HG03135 (cell line): ENCODE measurements around the gene CXCL3.

Experiments
- ATAC-seq: cut with Tn5 transposase; IDR thresholded peaks from one replicate; pipeline ENCODE4 v1.9.1; 2021; ENCODE audit warnings: mild to moderate bottlenecking, moderate library complexity; ENCODE audit not compliant: unreplicated experiment

The CXCL3 gene

GRCh38 chr4:74056114-74056857 lies 17.8 kb upstream of the CXCL3 start:
- ATAC-seq = no peak

- ATAC-seq = no peak
Measured at GRCh38 chr4:74055498-74055897, 17.0 kb upstream of the CXCL3 start.

GRCh38 chr4:74055096-74055495 lies 16.6 kb upstream of the CXCL3 start:
- ATAC-seq = no peak

- no peak for ATAC-seq
Measured at GRCh38 chr4:74054483-74055047, 16.1 kb upstream of the CXCL3 start.

GRCh38 chr4:74047152-74047551 lies 8.7 kb upstream of the CXCL3 start:
- no peak for ATAC-seq

- ATAC-seq = no peak
Measured at GRCh38 chr4:74045772-74046171, 7.3 kb upstream of the CXCL3 start.

- ATAC-seq = no peak
Measured at GRCh38 chr4:74045247-74045646, 6.8 kb upstream of the CXCL3 start.

GRCh38 chr4:74044677-74045076 lies 6.2 kb upstream of the CXCL3 start:
- no peak for ATAC-seq

- ATAC-seq = no peak
Measured at GRCh38 chr4:74042681-74043080, 4.2 kb upstream of the CXCL3 start.

GRCh38 chr4:74041418-74041817 lies 2.9 kb upstream of the CXCL3 start:
- ATAC-seq = no peak

- ATAC-seq = no peak
Measured at GRCh38 chr4:74039315-74039763, 850 bp upstream of the CXCL3 start.

- no peak for ATAC-seq
Measured at GRCh38 chr4:74038086-74038424, 434 bp downstream of the CXCL3 start.

- no peak for ATAC-seq
Measured at GRCh38 chr4:74037076-74037955, 1.2 kb downstream of the CXCL3 start.

GRCh38 chr4:74033739-74034138 lies 4.8 kb downstream of the CXCL3 start:
- no peak for ATAC-seq

GRCh38 chr4:74032064-74032463 lies 6.4 kb downstream of the CXCL3 start:
- ATAC-seq = no peak

- ATAC-seq = no peak
Measured at GRCh38 chr4:74031576-74031975, 6.9 kb downstream of the CXCL3 start.

GRCh38 chr4:74030285-74030684 lies 8.2 kb downstream of the CXCL3 start:
- ATAC-seq = no peak

- no peak for ATAC-seq
Measured at GRCh38 chr4:74028504-74028903, 10.0 kb downstream of the CXCL3 start.

- no peak for ATAC-seq
Measured at GRCh38 chr4:74023709-74024108, 14.8 kb downstream of the CXCL3 start.

GRCh38 chr4:74021601-74022000 lies 16.9 kb downstream of the CXCL3 start:
- no peak for ATAC-seq

- ATAC-seq = no peak
Measured at GRCh38 chr4:74018771-74019170, 19.7 kb downstream of the CXCL3 start.

- ATAC-seq = no peak
Measured at GRCh38 chr4:74018116-74018515, 20.4 kb downstream of the CXCL3 start.
